GM23338 (cell line): ENCODE results near the gene CAMKK2. TPM values are rescaled to one million over a fixed set of nuclear protein-coding genes. Genes with fewer than 3 reads are reported as not detected.

Experiments
- ATAC-seq: fragments of 200-7000 bp; cut with Tn5 transposase; 3 replicates; pipeline ENCODE4 v1.9.1; 2020
- DNase-seq: peaks from one replicate; pipeline ENCODE4 v3.0.0-alpha.2; 2015; ENCODE audit warnings: low spot score
- H2AFZ ChIP-seq: fragments of 200-600 bp; sonication (generic); 2 replicates; pipeline ENCODE4 v1.8.0; 2016; ENCODE audit warnings: antibody characterized with exemption, mild to moderate bottlenecking, moderate library complexity
- H3F3A ChIP-seq: fragments of 200-600 bp; sonication (generic); replicated peaks from 2 replicates; pipeline ENCODE4 v1.8.0; 2017; ENCODE audit warnings: antibody characterized with exemption, mixed run types, low read depth
- H3K27ac ChIP-seq: fragments of 200-600 bp; sonication (generic); 2 replicates; pipeline ENCODE4 v1.6.1; 2016; ENCODE audit warnings: low read depth
- H3K27me3 ChIP-seq: fragments of 200-600 bp; sonication (generic); 2 replicates; pipeline ENCODE4 v1.8.0; 2016; ENCODE audit warnings: mild to moderate bottlenecking, mixed run types, moderate library complexity; ENCODE audit not compliant: insufficient read depth
- H3K36me3 ChIP-seq: fragments of 200-600 bp; sonication (generic); 2 replicates; pipeline ENCODE4 v1.8.0; 2016; ENCODE audit warnings: mild to moderate bottlenecking; ENCODE audit not compliant: insufficient read depth
- H3K4me1 ChIP-seq: fragments of 200-600 bp; sonication (generic); 2 replicates; pipeline ENCODE4 v1.8.0; 2016; ENCODE audit warnings: mild to moderate bottlenecking, moderate library complexity; ENCODE audit not compliant: insufficient read depth
- H3K4me2 ChIP-seq: fragments of 200-600 bp; sonication (generic); 2 replicates; pipeline ENCODE4 v1.7.1; 2017; ENCODE audit warnings: mixed run types
- H3K4me3 ChIP-seq: fragments of 200-600 bp; sonication (generic); 2 replicates; pipeline ENCODE4 v1.6.1; 2016; ENCODE audit warnings: mixed run types
- H3K79me2 ChIP-seq: fragments of 200-600 bp; sonication (generic); replicated peaks from 2 replicates; pipeline ENCODE4 v1.8.0; 2017; ENCODE audit warnings: mild to moderate bottlenecking; ENCODE audit not compliant: insufficient read depth
- H3K9me2 ChIP-seq: fragments of 200-600 bp; sonication (generic); 2 replicates; pipeline ENCODE4 v1.8.0; 2017; ENCODE audit not compliant: insufficient read depth
- H4K20me1 ChIP-seq: fragments of 200-600 bp; sonication (generic); replicated peaks from 2 replicates; pipeline ENCODE4 v1.8.0; 2017; ENCODE audit warnings: mild to moderate bottlenecking; ENCODE audit not compliant: insufficient read depth
- H3K27ac Mint-ChIP-seq: 2 replicates; pipeline ENCODE4 v1.8.0; 2020; ENCODE audit warnings: inconsistent platforms, mild to moderate bottlenecking, moderate library complexity, mixed read lengths
- H3K27me3 Mint-ChIP-seq: 3 replicates; pipeline ENCODE4 v1.8.0; 2022; ENCODE audit warnings: low read depth, mild to moderate bottlenecking, moderate library complexity, mixed read lengths, inconsistent platforms; ENCODE audit not compliant: insufficient read depth, poor library complexity
- H3K36me3 Mint-ChIP-seq: 3 replicates; pipeline ENCODE4 v1.8.0; 2021; ENCODE audit warnings: low read depth, mild to moderate bottlenecking, inconsistent platforms, moderate library complexity, mixed read lengths
- H3K4me1 Mint-ChIP-seq: 3 replicates; pipeline ENCODE4 v1.8.0; 2020; ENCODE audit warnings: mild to moderate bottlenecking, inconsistent platforms, mixed read lengths
- H3K4me3 Mint-ChIP-seq: 3 replicates; pipeline ENCODE4 v1.8.0; 2021; ENCODE audit warnings: moderate library complexity, mild to moderate bottlenecking, inconsistent platforms, mixed read lengths
- H3K9me3 Mint-ChIP-seq: 3 replicates; pipeline ENCODE4 v1.8.0; 2020; ENCODE audit warnings: moderate library complexity, mild to moderate bottlenecking, inconsistent platforms, mixed read lengths
- CREB1 ChIP-seq: fragments of 250-450 bp; sonication (Bioruptor Pico); IDR thresholded peaks from 2 replicates; pipeline ENCODE4 v1.5.0; 2020; ENCODE audit warnings: low read depth, mild to moderate bottlenecking, moderate library complexity
- EZH2 ChIP-seq: fragments of 200-600 bp; sonication (generic); IDR thresholded peaks from one replicate; pipeline ENCODE4 v1.8.0; 2017; ENCODE audit warnings: antibody characterized with exemption, mild to moderate bottlenecking, low read depth; ENCODE audit not compliant: unreplicated experiment
- JUNB ChIP-seq: IDR thresholded peaks from one replicate; pipeline ENCODE4 v1.6.1; 2016; ENCODE audit warnings: antibody characterized with exemption; ENCODE audit not compliant: unreplicated experiment
- NANOG ChIP-seq: IDR thresholded peaks from 2 replicates; pipeline ENCODE4 v1.6.1; 2016; ENCODE audit warnings: antibody characterized with exemption, borderline replicate concordance
- POLR2AphosphoS5 ChIP-seq: IDR thresholded peaks from 2 replicates; pipeline ENCODE4 v1.6.1; 2016; ENCODE audit warnings: antibody characterized with exemption, low read depth
- ZNF114 ChIP-seq: fragments of 250-450 bp; sonication (Bioruptor Pico); IDR thresholded peaks from 2 replicates; pipeline ENCODE4 v1.5.0; 2020; ENCODE audit warnings: mild to moderate bottlenecking, moderate library complexity
- ZNF331 ChIP-seq: fragments of 250-450 bp; sonication (Bioruptor Pico); IDR thresholded peaks from 2 replicates; pipeline ENCODE4 v1.5.0; 2020; ENCODE audit warnings: low read depth, mild to moderate bottlenecking, moderate library complexity
- polyA plus RNA-seq: library from polyadenylated mRNA; unstranded; fragments of >200 nt; fragmentation: Nextera tagmentation; extraction: Ambion mirVana; gene quantifications from 2 replicates; pipeline ENCODE4 v1.2.1, GENCODE V29; 2016
- total RNA-seq: library from RNA; depleted of rRNA; stranded (reverse); fragments of >200 nt; shearing (Covaris generic); gene quantifications from 2 replicates; pipeline ENCODE4 v1.2.3, GENCODE V29; 2014
- TF ChIP-seq, protein P1 (sequence below): fragments of 250-450 bp; sonication (Bioruptor Pico); IDR thresholded peaks from 2 replicates; pipeline ENCODE4 v1.5.0; 2020; ENCODE audit warnings: mild to moderate bottlenecking, moderate library complexity
- TF ChIP-seq, protein P2 (sequence below): IDR thresholded peaks from 2 replicates; pipeline ENCODE4 v1.6.1; 2016; ENCODE audit warnings: antibody characterized with exemption

The CAMKK2 gene
- total and polyA plus RNA-seq, 2 experiments from 2014 or later, result 10.3 to 26.4 TPM

DNA sequence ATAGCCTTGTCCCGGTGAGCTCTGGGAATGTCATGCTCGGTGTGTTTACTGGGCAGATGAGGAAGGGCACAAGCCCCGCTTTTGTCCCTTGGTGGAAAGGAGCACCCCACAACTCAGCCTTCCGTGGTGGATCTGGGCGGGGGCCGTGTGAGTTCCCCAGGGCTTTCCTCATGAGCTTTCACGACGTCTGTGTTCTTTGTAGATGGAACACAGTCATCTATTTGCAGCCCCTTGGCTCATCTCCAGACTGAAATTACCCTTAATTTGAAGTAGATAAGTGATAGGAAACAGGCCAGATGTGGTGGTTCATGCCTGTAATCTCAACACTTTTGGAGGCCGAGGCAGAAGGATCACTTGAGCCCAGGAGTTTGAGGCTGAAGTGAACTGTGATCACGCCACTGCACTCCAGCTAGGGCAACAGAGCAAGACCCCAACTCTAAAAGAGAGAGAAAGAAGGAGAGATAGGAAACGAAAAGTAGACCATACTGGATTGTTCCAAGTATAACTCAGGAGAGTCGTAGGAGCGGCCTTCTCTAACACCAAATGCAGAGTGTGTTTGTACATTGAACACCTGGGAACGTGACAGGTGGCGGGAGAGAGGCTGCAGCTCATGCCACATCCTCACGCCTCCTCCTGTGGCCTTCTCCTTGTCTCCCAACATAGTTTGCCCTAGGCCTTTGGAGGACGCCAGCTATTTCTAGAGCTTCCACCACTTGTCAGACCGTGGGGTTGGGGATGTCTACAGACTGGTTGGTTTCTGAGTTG, 77.7 kb downstream of the CAMKK2 start (continued):
- TF ChIP-seq, protein P1, sequence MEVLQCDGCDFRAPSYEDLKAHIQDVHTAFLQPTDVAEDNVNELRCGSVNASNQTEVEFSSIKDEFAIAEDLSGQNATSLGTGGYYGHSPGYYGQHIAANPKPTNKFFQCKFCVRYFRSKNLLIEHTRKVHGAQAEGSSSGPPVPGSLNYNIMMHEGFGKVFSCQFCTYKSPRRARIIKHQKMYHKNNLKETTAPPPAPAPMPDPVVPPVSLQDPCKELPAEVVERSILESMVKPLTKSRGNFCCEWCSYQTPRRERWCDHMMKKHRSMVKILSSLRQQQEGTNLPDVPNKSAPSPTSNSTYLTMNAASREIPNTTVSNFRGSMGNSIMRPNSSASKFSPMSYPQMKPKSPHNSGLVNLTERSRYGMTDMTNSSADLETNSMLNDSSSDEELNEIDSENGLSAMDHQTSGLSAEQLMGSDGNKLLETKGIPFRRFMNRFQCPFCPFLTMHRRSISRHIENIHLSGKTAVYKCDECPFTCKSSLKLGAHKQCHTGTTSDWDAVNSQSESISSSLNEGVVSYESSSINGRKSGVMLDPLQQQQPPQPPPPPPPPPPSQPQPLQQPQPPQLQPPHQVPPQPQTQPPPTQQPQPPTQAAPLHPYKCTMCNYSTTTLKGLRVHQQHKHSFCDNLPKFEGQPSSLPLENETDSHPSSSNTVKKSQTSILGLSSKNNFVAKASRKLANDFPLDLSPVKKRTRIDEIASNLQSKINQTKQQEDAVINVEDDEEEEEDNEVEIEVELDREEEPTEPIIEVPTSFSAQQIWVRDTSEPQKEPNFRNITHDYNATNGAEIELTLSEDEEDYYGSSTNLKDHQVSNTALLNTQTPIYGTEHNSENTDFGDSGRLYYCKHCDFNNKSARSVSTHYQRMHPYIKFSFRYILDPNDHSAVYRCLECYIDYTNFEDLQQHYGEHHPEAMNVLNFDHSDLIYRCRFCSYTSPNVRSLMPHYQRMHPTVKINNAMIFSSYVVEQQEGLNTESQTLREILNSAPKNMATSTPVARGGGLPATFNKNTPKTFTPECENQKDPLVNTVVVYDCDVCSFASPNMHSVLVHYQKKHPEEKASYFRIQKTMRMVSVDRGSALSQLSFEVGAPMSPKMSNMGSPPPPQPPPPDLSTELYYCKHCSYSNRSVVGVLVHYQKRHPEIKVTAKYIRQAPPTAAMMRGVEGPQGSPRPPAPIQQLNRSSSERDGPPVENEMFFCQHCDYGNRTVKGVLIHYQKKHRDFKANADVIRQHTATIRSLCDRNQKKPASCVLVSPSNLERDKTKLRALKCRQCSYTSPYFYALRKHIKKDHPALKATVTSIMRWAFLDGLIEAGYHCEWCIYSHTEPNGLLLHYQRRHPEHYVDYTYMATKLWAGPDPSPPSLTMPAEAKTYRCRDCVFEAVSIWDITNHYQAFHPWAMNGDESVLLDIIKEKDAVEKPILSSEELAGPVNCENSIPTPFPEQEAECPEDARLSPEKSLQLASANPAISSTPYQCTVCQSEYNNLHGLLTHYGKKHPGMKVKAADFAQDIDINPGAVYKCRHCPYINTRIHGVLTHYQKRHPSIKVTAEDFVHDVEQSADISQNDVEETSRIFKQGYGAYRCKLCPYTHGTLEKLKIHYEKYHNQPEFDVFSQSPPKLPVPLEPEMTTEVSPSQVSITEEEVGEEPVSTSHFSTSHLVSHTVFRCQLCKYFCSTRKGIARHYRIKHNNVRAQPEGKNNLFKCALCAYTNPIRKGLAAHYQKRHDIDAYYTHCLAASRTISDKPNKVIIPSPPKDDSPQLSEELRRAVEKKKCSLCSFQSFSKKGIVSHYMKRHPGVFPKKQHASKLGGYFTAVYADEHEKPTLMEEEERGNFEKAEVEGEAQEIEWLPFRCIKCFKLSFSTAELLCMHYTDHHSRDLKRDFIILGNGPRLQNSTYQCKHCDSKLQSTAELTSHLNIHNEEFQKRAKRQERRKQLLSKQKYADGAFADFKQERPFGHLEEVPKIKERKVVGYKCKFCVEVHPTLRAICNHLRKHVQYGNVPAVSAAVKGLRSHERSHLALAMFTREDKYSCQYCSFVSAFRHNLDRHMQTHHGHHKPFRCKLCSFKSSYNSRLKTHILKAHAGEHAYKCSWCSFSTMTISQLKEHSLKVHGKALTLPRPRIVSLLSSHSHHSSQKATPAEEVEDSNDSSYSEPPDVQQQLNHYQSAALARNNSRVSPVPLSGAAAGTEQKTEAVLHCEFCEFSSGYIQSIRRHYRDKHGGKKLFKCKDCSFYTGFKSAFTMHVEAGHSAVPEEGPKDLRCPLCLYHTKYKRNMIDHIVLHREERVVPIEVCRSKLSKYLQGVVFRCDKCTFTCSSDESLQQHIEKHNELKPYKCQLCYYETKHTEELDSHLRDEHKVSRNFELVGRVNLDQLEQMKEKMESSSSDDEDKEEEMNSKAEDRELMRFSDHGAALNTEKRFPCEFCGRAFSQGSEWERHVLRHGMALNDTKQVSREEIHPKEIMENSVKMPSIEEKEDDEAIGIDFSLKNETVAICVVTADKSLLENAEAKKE (CRISPR knock-in tag), result no peak

DNA sequence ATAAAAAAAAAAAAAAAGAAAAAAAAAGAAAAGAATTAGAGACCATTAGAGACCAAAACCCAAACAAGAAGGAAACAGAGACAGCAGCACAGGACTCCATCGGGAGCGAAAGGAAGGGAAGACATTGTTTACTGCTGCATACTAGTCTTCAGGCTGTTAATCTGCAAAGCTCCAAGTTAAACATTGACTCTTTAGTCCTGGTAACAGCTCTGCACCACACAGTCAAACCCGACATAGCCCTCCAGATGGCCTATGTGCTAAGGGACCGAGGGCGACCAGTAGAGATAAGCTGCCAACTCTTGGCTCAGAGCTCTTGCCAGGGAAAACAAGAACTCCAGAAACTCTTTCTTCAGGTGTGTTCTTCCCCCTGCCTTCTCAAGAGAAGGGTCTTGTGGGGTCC, 78.7 kb downstream of the CAMKK2 start:
- Mint-ChIP-seq H3K9me3 (no peaks in the 10 kb centered on the region), H3K36me3 (no peaks in the 10 kb centered on the region; the same call in 2 of the 3 replicates), H3K4me1 (no peaks in the 10 kb centered on the region), H3K27ac (no peak overlapping the region), H3K4me3 (no peak overlapping the region), H3K27me3 (peaks cover 5% of the 10 kb centered on the region)
- H3F3A ChIP-seq, result no peaks in the 10 kb centered on the region
- no peaks in the 10 kb centered on the region for H4K20me1 ChIP-seq
- H3K36me3 ChIP-seq, result no peaks in the 10 kb centered on the region
- no peak overlapping the region for H2AFZ ChIP-seq
- H3K4me3 ChIP-seq, result no peak overlapping the region
- ATAC-seq (no peak), DNase-seq (no peak)
- no peaks in the 10 kb centered on the region for H3K79me2 ChIP-seq
- TF ChIP-seq NANOG, result no peak
- H3K27me3 ChIP-seq, result no peaks in the 10 kb centered on the region
- H3K4me2 ChIP-seq, result no peak overlapping the region
- no peak overlapping the region for H3K27ac ChIP-seq
- H3K4me1 ChIP-seq, result no peaks in the 10 kb centered on the region
- no peaks in the 10 kb centered on the region for H3K9me2 ChIP-seq

DNA sequence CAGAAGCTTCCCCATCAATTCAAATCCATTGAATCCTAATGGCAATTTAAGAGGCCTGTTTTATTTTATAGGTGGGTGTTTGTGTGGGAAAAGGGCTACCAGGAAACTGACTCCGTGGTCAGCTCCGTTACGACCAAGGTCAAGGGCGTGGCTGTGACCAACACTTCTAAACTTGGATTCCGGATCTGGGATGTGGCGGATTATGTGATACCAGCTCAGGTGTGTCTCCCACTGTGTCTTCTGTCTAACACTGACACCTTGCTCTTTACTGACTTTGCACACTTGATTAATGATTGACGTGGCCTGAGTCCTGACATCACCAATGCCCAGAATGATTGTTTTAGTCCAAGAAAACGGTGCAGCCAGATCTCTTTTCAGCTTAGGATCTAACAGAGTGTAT, 79.4 kb downstream of the CAMKK2 start:
- no peaks in the 10 kb centered on the region; the same call in 2 of the 3 replicates for H3K36me3 Mint-ChIP-seq
- Histone ChIP-seq H4K20me1 (no peaks in the 10 kb centered on the region), H3K4me1 (no peaks in the 10 kb centered on the region), H3K27ac (no peak overlapping the region), H2AFZ (no peak overlapping the region), H3K36me3 (no peaks in the 10 kb centered on the region), H3K4me3 (no peak overlapping the region), H3K9me2 (no peaks in the 10 kb centered on the region), H3F3A (no peaks in the 10 kb centered on the region), H3K79me2 (no peaks in the 10 kb centered on the region), H3K27me3 (no peaks in the 10 kb centered on the region), H3K4me2 (no peak overlapping the region)
- H3K9me3 Mint-ChIP-seq, result no peaks in the 10 kb centered on the region
- no peak overlapping the region for H3K4me3 Mint-ChIP-seq
- no peak for DNase-seq
- no peak for ATAC-seq
- H3K27me3 Mint-ChIP-seq, result peaks cover 3% of the 10 kb centered on the region
- no peaks in the 10 kb centered on the region for H3K4me1 Mint-ChIP-seq
- H3K27ac Mint-ChIP-seq, result no peak overlapping the region
- TF ChIP-seq EZH2, result no peak
- no peak for TF ChIP-seq JUNB
- TF ChIP-seq, protein P2, sequence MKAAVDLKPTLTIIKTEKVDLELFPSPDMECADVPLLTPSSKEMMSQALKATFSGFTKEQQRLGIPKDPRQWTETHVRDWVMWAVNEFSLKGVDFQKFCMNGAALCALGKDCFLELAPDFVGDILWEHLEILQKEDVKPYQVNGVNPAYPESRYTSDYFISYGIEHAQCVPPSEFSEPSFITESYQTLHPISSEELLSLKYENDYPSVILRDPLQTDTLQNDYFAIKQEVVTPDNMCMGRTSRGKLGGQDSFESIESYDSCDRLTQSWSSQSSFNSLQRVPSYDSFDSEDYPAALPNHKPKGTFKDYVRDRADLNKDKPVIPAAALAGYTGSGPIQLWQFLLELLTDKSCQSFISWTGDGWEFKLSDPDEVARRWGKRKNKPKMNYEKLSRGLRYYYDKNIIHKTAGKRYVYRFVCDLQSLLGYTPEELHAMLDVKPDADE, result no peak
- no peak for TF ChIP-seq ZNF331 (CRISPR knock-in tag)
- no peak for TF ChIP-seq CREB1 (CRISPR knock-in tag)
- TF ChIP-seq NANOG, result no peak
- no peak for TF ChIP-seq POLR2AphosphoS5
- no peak for TF ChIP-seq ZNF114 (CRISPR knock-in tag)
